Suppressor macrophage treated with lipopolysaccharide for 4 hours (primary cell): ENCODE measurements around the gene HSD17B2.

Experiments
- DNase-seq: peaks from one replicate; pipeline ENCODE4 v3.0.0-alpha.2; 2020

HSD17B2 gene

GRCh38 chr16:82019535-82019934, 15.5 kb upstream of the HSD17B2 start:
- DNase-seq, result no peak

GRCh38 chr16:82020051-82020450, 15.0 kb upstream of the HSD17B2 start:
- DNase-seq, result no peak

GRCh38 chr16:82023206-82023605, 11.8 kb upstream of the HSD17B2 start:
- no peak for DNase-seq

GRCh38 chr16:82024316-82024715, 10.7 kb upstream of the HSD17B2 start:
- DNase-seq, result peak; percentile 23

GRCh38 chr16:82024883-82025282, 10.2 kb upstream of the HSD17B2 start:
- no peak for DNase-seq

- no peak for DNase-seq
These were observed 7.4 kb upstream of the HSD17B2 start for GRCh38 chr16:82027629-82028064.

- DNase-seq, result peak; percentile 62
These were observed 3.7 kb upstream of the HSD17B2 start for GRCh38 chr16:82031116-82032084.

- no peak for DNase-seq
These were observed 2.0 kb upstream of the HSD17B2 start for GRCh38 chr16:82033006-82033405.

- no peak for DNase-seq
These were observed 1.3 kb upstream of the HSD17B2 start for GRCh38 chr16:82033683-82034300.

GRCh38 chr16:82037251-82037650, 2.2 kb downstream of the HSD17B2 start:
- no peak for DNase-seq

GRCh38 chr16:82037666-82038065, 2.6 kb downstream of the HSD17B2 start:
- no peak for DNase-seq

- DNase-seq, result no peak
These were observed 5.2 kb downstream of the HSD17B2 start for GRCh38 chr16:82040296-82040695.

GRCh38 chr16:82041542-82041941, 6.5 kb downstream of the HSD17B2 start:
- DNase-seq, result no peak

GRCh38 chr16:82042144-82042543, 7.1 kb downstream of the HSD17B2 start:
- no peak for DNase-seq

GRCh38 chr16:82042846-82043245, 7.8 kb downstream of the HSD17B2 start:
- DNase-seq, result no peak

- DNase-seq, result no peak
These were observed 8.9 kb downstream of the HSD17B2 start for GRCh38 chr16:82043680-82044584.

GRCh38 chr16:82044585-82044911, 9.5 kb downstream of the HSD17B2 start:
- DNase-seq, result no peak

GRCh38 chr16:82045465-82045864, 10.4 kb downstream of the HSD17B2 start:
- no peak for DNase-seq

- no peak for DNase-seq
These were observed 11.5 kb downstream of the HSD17B2 start for GRCh38 chr16:82046541-82046940.

GRCh38 chr16:82046941-82047340, 11.9 kb downstream of the HSD17B2 start:
- DNase-seq, result no peak

- no peak for DNase-seq
These were observed 12.3 kb downstream of the HSD17B2 start for GRCh38 chr16:82047374-82047773.

- no peak for DNase-seq
These were observed 12.7 kb downstream of the HSD17B2 start for GRCh38 chr16:82047787-82048186.

- no peak for DNase-seq
These were observed 14.4 kb downstream of the HSD17B2 start for GRCh38 chr16:82049484-82049883.
